Left ventricle myocardium inferior (tissue), 1 donor: ENCODE data around the gene SMAD1. TPM values are rescaled to one million over a fixed set of nuclear protein-coding genes. Genes with fewer than 3 reads are reported as not detected.

Source experiments
- DNase-seq: peaks from one replicate; pipeline ENCODE4 v3.0.0-alpha.2; 2020
- H3K27ac ChIP-seq: fragments of 200-600 bp; replicated peaks from 2 replicates; pipeline ENCODE4 v1.8.0; 2021
- H3K27me3 ChIP-seq: fragments of 200-600 bp; 2 replicates; pipeline ENCODE4 v1.8.0; 2021; ENCODE audit warnings: low read depth
- H3K36me3 ChIP-seq: fragments of 200-600 bp; 2 replicates; pipeline ENCODE4 v1.8.0; 2021
- H3K4me1 ChIP-seq: fragments of 200-600 bp; 2 replicates; pipeline ENCODE4 v1.8.0; 2021
- H3K4me3 ChIP-seq: fragments of 200-600 bp; 2 replicates; pipeline ENCODE4 v1.8.0; 2021; ENCODE audit warnings: mild to moderate bottlenecking, moderate library complexity
- H3K9me3 ChIP-seq: fragments of 200-600 bp; replicated peaks from 2 replicates; pipeline ENCODE4 v1.8.0; 2021
- intact Hi-C: fragments of 100-400 bp; cut with micrococcal nuclease; formaldehyde crosslinking; loops from one replicate; pipeline ENCODE4 v1.11.0; 2022
- total RNA-seq: library from RNA; stranded (reverse); fragmentation: NEBNext Ultra II Directional; extraction: Animal tissue kit (Norgen Biotek cat#: 25700); gene quantifications from one replicate; pipeline ENCODE4 v1.2.1, GENCODE V29; 2021
- TF ChIP-seq, protein P1 (sequence below): fragments of 200-600 bp; IDR thresholded peaks from 2 replicates; pipeline ENCODE4 v1.8.0; 2021; ENCODE audit warnings: antibody characterized with exemption, mild to moderate bottlenecking, borderline replicate concordance
- donor health status: DM: no; HTN: yes; CAD: no; lungs with severe emphysema.

The SMAD1 gene
- total RNA-seq, 1 donor from 2014 or later: 10.1 TPM

DNA sequence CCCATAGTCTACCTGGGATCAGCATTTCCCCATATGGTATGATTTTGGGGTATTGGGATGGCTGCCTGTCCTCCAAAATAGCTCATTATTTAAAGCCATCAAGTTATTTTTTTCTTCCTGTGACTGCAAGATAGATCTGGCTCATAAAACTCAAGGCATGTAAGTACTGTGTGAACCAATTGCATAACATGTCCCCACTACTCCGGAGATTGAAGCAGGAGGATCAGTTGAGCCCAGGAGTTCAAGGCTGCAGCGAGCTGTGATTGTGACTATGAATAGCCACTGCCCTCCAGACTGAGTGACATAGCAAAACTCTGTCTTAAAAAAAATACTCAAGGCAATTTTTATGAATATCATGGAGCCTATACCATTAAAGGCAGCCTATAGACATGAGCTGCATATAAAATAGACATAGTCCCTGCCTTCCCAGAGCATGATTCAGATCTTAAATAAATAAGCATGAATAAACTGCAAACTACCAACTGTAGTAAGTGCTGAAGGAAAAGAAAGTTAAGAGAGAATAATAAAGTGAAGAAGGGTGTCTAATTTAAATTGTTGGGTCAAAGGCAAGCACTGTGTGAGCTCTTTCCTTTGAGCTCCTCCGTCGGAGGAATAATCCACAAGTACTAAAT, 120.6 kb downstream of the SMAD1 start:
- intact Hi-C loops: no loop called here
- Histone ChIP-seq H3K4me3 (no peak overlapping the region), H3K27ac (no peak overlapping the region), H3K4me1 (peaks cover 3% of the 10 kb centered on the region), H3K9me3 (peaks cover 15% of the 10 kb centered on the region), H3K27me3 (no peaks in the 10 kb centered on the region), H3K36me3 (no peaks in the 10 kb centered on the region)
- TF ChIP-seq, protein P1, sequence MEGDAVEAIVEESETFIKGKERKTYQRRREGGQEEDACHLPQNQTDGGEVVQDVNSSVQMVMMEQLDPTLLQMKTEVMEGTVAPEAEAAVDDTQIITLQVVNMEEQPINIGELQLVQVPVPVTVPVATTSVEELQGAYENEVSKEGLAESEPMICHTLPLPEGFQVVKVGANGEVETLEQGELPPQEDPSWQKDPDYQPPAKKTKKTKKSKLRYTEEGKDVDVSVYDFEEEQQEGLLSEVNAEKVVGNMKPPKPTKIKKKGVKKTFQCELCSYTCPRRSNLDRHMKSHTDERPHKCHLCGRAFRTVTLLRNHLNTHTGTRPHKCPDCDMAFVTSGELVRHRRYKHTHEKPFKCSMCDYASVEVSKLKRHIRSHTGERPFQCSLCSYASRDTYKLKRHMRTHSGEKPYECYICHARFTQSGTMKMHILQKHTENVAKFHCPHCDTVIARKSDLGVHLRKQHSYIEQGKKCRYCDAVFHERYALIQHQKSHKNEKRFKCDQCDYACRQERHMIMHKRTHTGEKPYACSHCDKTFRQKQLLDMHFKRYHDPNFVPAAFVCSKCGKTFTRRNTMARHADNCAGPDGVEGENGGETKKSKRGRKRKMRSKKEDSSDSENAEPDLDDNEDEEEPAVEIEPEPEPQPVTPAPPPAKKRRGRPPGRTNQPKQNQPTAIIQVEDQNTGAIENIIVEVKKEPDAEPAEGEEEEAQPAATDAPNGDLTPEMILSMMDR: no peak
- DNase-seq: no peak

DNA sequence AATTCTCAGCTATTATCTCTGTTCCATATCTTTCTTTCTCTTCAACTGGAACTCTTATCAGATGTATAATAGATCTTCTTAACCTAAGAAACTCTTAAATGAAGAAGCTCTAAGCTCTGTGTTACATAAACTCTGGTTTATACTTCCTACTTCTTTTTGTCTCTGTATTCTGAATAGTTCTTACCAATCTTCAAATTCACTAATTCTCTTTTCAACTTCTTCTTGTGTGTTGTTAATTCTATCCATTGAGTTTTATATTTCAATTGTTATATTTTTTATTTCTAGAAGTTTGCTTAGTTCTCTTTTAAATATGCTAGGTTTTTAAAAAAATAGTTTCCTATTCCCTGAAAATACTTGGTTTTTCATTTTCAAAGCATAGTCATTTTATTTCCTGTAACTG, 124.3 kb downstream of the SMAD1 start:
- intact Hi-C loops: loop anchor here (5.0 kb wide), 2 partner anchors 374 to 389 kb away; no protein-coding TSS in a partner anchor
- no peak overlapping the region for H3K27ac ChIP-seq
- no peak overlapping the region for H3K4me3 ChIP-seq
- no peak for DNase-seq
- peaks cover 15% of the 10 kb centered on the region for H3K9me3 ChIP-seq
- TF ChIP-seq, protein P1: no peak
- no peaks in the 10 kb centered on the region for H3K27me3 ChIP-seq
- peaks cover 3% of the 10 kb centered on the region for H3K4me1 ChIP-seq
- H3K36me3 ChIP-seq: no peaks in the 10 kb centered on the region

Other genes starting within 250 kb of the SMAD1 start
- gene MMAA, start 137.5 kb downstream of the SMAD1 start, total RNA-seq: 7.2 TPM
- not detected for gene C4orf51, start 198.3 kb downstream of the SMAD1 start, total RNA-seq